Activated naive CD8-positive, alpha-beta T cell treated with anti-CD3 and anti-CD28 coated beads, Interleukin-2, amount 50 U/mL, for 24 hours (primary cell): ENCODE measurements around the gene SSBP3.
A peak's percentile ranks its signal among the peaks of the same experiment; 100 is the strongest.

ENCODE experiments used
- ATAC-seq: fragments of 150-1000 bp; cut with Tn5 transposase; one replicate; pipeline ENCODE4 v1.10.0; 2021
- DNase-seq: peaks from one replicate; pipeline ENCODE4 v3.0.0; 2021
- H3K27ac Mint-ChIP-seq: one replicate; pipeline ENCODE4 v1.8.0; 2021; ENCODE audit warnings: mild to moderate bottlenecking, mixed read lengths
- H3K27me3 Mint-ChIP-seq: one replicate; pipeline ENCODE4 v1.8.0; 2021; ENCODE audit warnings: mixed read lengths
- H3K36me3 Mint-ChIP-seq: one replicate; pipeline ENCODE4 v1.8.0; 2021; ENCODE audit warnings: low read depth, mixed read lengths
- H3K4me1 Mint-ChIP-seq: one replicate; pipeline ENCODE4 v1.8.0; 2021; ENCODE audit warnings: mixed read lengths
- H3K4me3 Mint-ChIP-seq: one replicate; pipeline ENCODE4 v1.8.0; 2021; ENCODE audit warnings: mild to moderate bottlenecking, moderate library complexity, mixed read lengths
- H3K9me3 Mint-ChIP-seq: one replicate; pipeline ENCODE4 v1.8.0; 2021; ENCODE audit warnings: mixed read lengths

The SSBP3 gene

GRCh38 chr1:54274881-54275280 lies 131.3 kb downstream of the SSBP3 start:
- ATAC-seq (no peak), DNase-seq (no peak)
- H3K4me3 Mint-ChIP-seq, result no peak overlapping the region
- no peaks in the 10 kb centered on the region for H3K27me3 Mint-ChIP-seq
- H3K36me3 Mint-ChIP-seq, result peaks cover 4% of the 10 kb centered on the region
- no peaks in the 10 kb centered on the region for H3K9me3 Mint-ChIP-seq
- H3K4me1 Mint-ChIP-seq, result peaks cover 23% of the 10 kb centered on the region
- no peak overlapping the region for H3K27ac Mint-ChIP-seq

DNA sequence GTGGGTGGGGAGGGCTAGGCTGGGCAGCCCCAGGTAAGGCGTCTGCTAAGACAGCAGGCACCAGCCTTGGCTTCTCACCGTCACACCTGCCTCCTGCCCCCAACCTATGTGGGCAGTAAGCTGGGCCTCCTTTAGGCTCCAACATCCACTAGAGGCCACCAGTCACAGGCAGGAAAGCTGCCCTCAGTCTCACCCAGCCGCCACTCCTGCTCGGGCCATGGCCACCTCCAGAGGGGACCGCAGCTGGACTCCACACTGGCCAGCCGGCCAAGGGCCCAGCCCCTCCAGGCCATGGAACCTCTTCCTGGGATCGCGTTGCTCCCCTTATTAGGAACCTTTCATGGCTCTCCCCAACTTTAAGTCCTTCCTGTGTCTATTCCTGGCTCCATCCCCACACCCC lies 131.7 kb downstream of the SSBP3 start:
- DNase-seq (no peak), ATAC-seq (no peak)
- H3K9me3 Mint-ChIP-seq, result no peaks in the 10 kb centered on the region
- no peak overlapping the region for H3K4me3 Mint-ChIP-seq
- H3K27ac Mint-ChIP-seq, result no peak overlapping the region
- no peaks in the 10 kb centered on the region for H3K27me3 Mint-ChIP-seq
- H3K4me1 Mint-ChIP-seq, result peaks cover 22% of the 10 kb centered on the region
- H3K36me3 Mint-ChIP-seq, result peaks cover 3% of the 10 kb centered on the region

- Mint-ChIP-seq H3K27me3 (no peaks in the 10 kb centered on the region), H3K27ac (no peak overlapping the region), H3K4me1 (peaks cover 22% of the 10 kb centered on the region), H3K9me3 (no peaks in the 10 kb centered on the region), H3K4me3 (no peak overlapping the region), H3K36me3 (peaks cover 3% of the 10 kb centered on the region)
- DNase-seq, result no peak
- ATAC-seq, result no peak
Observed at GRCh38 chr1:54273795-54274163, 132.4 kb downstream of the SSBP3 start.

GRCh38 chr1:54273092-54273794 lies 133.0 kb downstream of the SSBP3 start:
- no peak for DNase-seq
- H3K27me3 Mint-ChIP-seq, result no peaks in the 10 kb centered on the region
- no peak overlapping the region for H3K4me3 Mint-ChIP-seq
- peaks cover 21% of the 10 kb centered on the region for H3K4me1 Mint-ChIP-seq
- H3K27ac Mint-ChIP-seq, result no peak overlapping the region
- peak; percentile 31 for ATAC-seq
- H3K9me3 Mint-ChIP-seq, result no peaks in the 10 kb centered on the region
- peaks cover 3% of the 10 kb centered on the region for H3K36me3 Mint-ChIP-seq

DNA sequence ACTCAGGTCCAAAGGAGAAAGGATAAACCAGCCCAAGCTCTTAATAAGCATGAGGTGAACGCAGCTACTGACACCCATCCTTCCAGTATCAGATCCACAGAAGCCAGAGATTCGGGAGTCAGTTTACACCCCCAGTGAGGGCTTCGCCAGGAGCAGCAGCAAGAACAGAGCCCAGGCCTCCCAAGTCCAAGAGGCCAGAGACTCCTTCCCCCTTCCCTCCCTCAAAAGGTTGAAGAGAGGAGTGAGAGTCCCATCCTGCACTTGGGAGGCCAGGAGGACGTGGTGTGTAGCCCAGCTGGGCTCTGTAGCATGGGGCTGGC lies 133.5 kb downstream of the SSBP3 start:
- ATAC-seq, result no peak
- no peak overlapping the region for H3K27ac Mint-ChIP-seq

DNA sequence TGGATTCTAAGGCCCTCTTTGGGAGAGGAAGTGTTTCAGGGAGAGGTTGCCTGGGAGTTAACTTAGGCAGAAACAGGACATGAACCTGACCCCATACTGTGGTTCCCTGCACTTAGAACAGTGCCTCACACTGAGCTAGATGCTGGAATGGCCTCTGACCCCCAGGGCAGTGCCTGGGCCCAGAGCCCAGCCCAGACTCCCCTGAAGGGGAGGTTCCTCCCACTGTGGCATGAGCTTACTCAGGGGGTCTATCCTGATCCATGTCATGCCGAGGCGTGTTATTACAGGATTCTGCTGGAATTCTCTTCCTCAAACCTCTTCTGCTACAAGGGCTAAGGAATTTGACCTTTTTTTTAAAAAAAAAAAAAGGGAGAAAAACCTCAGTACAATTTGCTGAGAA lies 134.1 kb downstream of the SSBP3 start:
- H3K27ac Mint-ChIP-seq, result no peak overlapping the region
- ATAC-seq (no peak), DNase-seq (no peak)
- H3K4me3 Mint-ChIP-seq, result no peak overlapping the region
- peaks cover 11% of the 10 kb centered on the region for H3K4me1 Mint-ChIP-seq
- no peaks in the 10 kb centered on the region for H3K27me3 Mint-ChIP-seq
- no peaks in the 10 kb centered on the region for H3K9me3 Mint-ChIP-seq
- peaks cover 3% of the 10 kb centered on the region for H3K36me3 Mint-ChIP-seq

More for the DNA sequence above, 133.5 kb downstream of the SSBP3 start:
- H3K27me3 Mint-ChIP-seq, result no peaks in the 10 kb centered on the region
- H3K4me3 Mint-ChIP-seq, result no peak overlapping the region
- H3K9me3 Mint-ChIP-seq, result no peaks in the 10 kb centered on the region
- no peak for DNase-seq
- peaks cover 3% of the 10 kb centered on the region for H3K36me3 Mint-ChIP-seq
- peaks cover 17% of the 10 kb centered on the region for H3K4me1 Mint-ChIP-seq

GRCh38 chr1:54271341-54271740 lies 134.9 kb downstream of the SSBP3 start:
- Mint-ChIP-seq H3K4me1 (peaks cover 5% of the 10 kb centered on the region), H3K27ac (no peak overlapping the region), H3K27me3 (no peaks in the 10 kb centered on the region), H3K36me3 (no peaks in the 10 kb centered on the region), H3K4me3 (no peak overlapping the region), H3K9me3 (no peaks in the 10 kb centered on the region)
- DNase-seq, result no peak
- no peak for ATAC-seq

DNA sequence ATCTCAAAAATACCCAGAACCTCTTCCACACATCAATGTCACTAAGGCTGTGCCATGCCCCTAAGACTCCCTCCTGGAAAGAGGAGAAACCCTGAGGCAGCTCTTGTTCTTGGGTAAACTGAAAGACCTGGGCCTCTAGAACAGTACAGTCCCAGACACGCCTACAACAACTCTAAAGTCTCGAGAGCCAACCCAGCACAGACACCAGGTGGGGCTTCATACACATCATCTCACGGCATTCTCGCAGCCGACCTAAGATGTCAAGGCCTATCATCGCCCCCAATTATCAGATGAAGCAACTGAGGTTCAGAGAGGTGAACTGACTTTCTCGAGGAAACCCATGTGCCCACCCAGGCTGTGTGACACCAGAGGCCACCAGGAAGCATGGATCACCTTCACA lies 135.7 kb downstream of the SSBP3 start:
- Mint-ChIP-seq H3K36me3 (no peaks in the 10 kb centered on the region), H3K4me3 (no peak overlapping the region), H3K27ac (no peak overlapping the region), H3K9me3 (no peaks in the 10 kb centered on the region), H3K4me1 (peaks cover 5% of the 10 kb centered on the region), H3K27me3 (no peaks in the 10 kb centered on the region)
- DNase-seq, result no peak
- no peak for ATAC-seq

- no peak overlapping the region for H3K4me3 Mint-ChIP-seq
- DNase-seq (no peak), ATAC-seq (no peak)
- H3K4me1 Mint-ChIP-seq, result peaks cover 5% of the 10 kb centered on the region
- no peaks in the 10 kb centered on the region for H3K9me3 Mint-ChIP-seq
- no peaks in the 10 kb centered on the region for H3K27me3 Mint-ChIP-seq
- H3K36me3 Mint-ChIP-seq, result no peaks in the 10 kb centered on the region
- no peak overlapping the region for H3K27ac Mint-ChIP-seq
Observed at GRCh38 chr1:54268762-54269297, 137.4 kb downstream of the SSBP3 start.

- peaks cover 2% of the 10 kb centered on the region for H3K4me1 Mint-ChIP-seq
- H3K9me3 Mint-ChIP-seq, result no peaks in the 10 kb centered on the region
- no peaks in the 10 kb centered on the region for H3K27me3 Mint-ChIP-seq
- no peak overlapping the region for H3K4me3 Mint-ChIP-seq
- no peak overlapping the region for H3K27ac Mint-ChIP-seq
- no peak for ATAC-seq
- no peak for DNase-seq
- no peaks in the 10 kb centered on the region for H3K36me3 Mint-ChIP-seq
Observed at GRCh38 chr1:54267815-54268761, 138.1 kb downstream of the SSBP3 start.

DNA sequence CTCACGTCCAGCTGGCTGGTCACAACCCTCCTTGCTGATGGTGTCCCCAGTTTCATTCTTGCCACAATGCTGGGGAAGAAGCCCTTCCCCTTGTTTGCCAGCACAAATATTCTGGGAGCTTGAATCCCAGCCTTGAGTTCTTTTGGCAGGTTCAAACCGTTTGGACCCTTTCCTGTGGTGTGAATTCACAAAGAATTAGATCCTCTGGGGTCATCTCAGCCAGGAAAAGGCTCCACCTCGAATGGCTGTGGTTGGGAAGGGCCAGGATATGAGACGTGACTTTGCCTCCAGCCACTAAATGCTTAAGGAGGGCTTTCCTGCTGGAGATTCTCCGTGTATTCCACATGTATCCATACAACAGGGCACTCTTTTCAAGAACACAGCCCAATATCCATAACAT lies 139.3 kb downstream of the SSBP3 start:
- H3K27me3 Mint-ChIP-seq, result no peaks in the 10 kb centered on the region
- ATAC-seq (no peak), DNase-seq (no peak)
- no peak overlapping the region for H3K4me3 Mint-ChIP-seq
- H3K36me3 Mint-ChIP-seq, result no peaks in the 10 kb centered on the region
- no peak overlapping the region for H3K27ac Mint-ChIP-seq
- no peaks in the 10 kb centered on the region for H3K4me1 Mint-ChIP-seq
- no peaks in the 10 kb centered on the region for H3K9me3 Mint-ChIP-seq

GRCh38 chr1:54266195-54266594 lies 140.0 kb downstream of the SSBP3 start:
- H3K36me3 Mint-ChIP-seq, result no peaks in the 10 kb centered on the region
- no peak for DNase-seq
- no peaks in the 10 kb centered on the region for H3K9me3 Mint-ChIP-seq
- H3K4me3 Mint-ChIP-seq, result no peak overlapping the region
- no peaks in the 10 kb centered on the region for H3K4me1 Mint-ChIP-seq
- H3K27ac Mint-ChIP-seq, result no peak overlapping the region
- no peak for ATAC-seq
- no peaks in the 10 kb centered on the region for H3K27me3 Mint-ChIP-seq

GRCh38 chr1:54265659-54266058 lies 140.5 kb downstream of the SSBP3 start:
- no peak for DNase-seq
- Mint-ChIP-seq H3K4me3 (no peak overlapping the region), H3K36me3 (no peaks in the 10 kb centered on the region), H3K27ac (no peak overlapping the region), H3K27me3 (no peaks in the 10 kb centered on the region), H3K4me1 (no peaks in the 10 kb centered on the region), H3K9me3 (no peaks in the 10 kb centered on the region)
- no peak for ATAC-seq

GRCh38 chr1:54265126-54265525 lies 141.1 kb downstream of the SSBP3 start:
- Mint-ChIP-seq H3K4me1 (no peaks in the 10 kb centered on the region), H3K27ac (no peak overlapping the region), H3K9me3 (no peaks in the 10 kb centered on the region), H3K36me3 (no peaks in the 10 kb centered on the region), H3K27me3 (no peaks in the 10 kb centered on the region), H3K4me3 (no peak overlapping the region)
- DNase-seq (no peak), ATAC-seq (no peak)

DNA sequence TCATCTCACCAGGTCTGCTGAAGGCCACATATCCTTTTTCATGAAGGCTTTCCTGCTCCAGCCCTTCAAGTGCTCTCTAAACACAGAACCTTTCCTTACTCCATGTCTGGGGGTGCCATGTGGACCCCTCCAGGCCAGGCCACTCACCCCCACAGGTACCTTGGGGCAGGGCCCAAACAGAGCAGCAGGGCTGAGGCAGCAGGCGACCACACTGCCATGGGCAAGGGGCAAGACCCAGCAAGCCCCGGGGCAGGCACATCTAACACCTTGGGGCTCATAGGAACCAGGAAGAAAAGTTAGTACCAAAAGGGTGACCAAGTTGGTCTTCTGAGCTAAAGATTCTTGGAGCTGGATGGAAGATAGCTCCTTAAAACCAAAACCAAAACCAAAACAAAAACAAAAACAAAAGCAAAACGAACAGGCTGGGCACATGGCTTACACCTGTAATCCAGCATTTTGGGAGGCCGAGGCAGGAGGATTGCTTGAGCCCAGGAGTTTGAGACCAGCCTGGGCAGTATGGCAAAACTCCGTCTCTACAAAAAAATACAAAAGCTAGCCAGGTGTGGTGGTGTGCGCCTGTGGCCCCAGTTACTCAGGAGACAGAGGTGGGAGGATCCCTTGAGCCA lies 142.5 kb downstream of the SSBP3 start:
- ATAC-seq (no peak), DNase-seq (no peak)
- Mint-ChIP-seq H3K27me3 (no peaks in the 10 kb centered on the region), H3K9me3 (no peaks in the 10 kb centered on the region), H3K4me1 (no peaks in the 10 kb centered on the region), H3K27ac (peak overlapping the region; percentile 22), H3K4me3 (no peak overlapping the region), H3K36me3 (no peaks in the 10 kb centered on the region)
